ENCODE measurements around the gene BTBD8. TPM values are rescaled to one million over a fixed set of nuclear protein-coding genes. Genes with fewer than 3 reads are reported as not detected.

BTBD8 gene
- total RNA-seq, 2 donors from 2014 or later, result 6.3 to 15.7 TPM

GRCh38 chr1:92218559-92218958 lies 138.4 kb downstream of the BTBD8 start:
- Histone ChIP-seq H3K27me3 (replicated peaks; ENCODE audit: insufficient read depth) (no peaks in the 10 kb centered on the region), H3K9me3 (no peaks in the 10 kb centered on the region), H3K27ac (no peak overlapping the region), H3K4me1 (replicated peaks) (no peaks in the 10 kb centered on the region), H3K36me3 (no peaks in the 10 kb centered on the region), H3K4me3 (no peak overlapping the region)
- no peak for DNase-seq (ENCODE audit: low spot score)
- TF ChIP-seq, protein P1, sequence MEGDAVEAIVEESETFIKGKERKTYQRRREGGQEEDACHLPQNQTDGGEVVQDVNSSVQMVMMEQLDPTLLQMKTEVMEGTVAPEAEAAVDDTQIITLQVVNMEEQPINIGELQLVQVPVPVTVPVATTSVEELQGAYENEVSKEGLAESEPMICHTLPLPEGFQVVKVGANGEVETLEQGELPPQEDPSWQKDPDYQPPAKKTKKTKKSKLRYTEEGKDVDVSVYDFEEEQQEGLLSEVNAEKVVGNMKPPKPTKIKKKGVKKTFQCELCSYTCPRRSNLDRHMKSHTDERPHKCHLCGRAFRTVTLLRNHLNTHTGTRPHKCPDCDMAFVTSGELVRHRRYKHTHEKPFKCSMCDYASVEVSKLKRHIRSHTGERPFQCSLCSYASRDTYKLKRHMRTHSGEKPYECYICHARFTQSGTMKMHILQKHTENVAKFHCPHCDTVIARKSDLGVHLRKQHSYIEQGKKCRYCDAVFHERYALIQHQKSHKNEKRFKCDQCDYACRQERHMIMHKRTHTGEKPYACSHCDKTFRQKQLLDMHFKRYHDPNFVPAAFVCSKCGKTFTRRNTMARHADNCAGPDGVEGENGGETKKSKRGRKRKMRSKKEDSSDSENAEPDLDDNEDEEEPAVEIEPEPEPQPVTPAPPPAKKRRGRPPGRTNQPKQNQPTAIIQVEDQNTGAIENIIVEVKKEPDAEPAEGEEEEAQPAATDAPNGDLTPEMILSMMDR (IDR thresholded peaks at IDR 0.05), result no peak
- TF ChIP-seq POLR2A (IDR thresholded peaks at IDR 0.05) (no peak), POLR2AphosphoS5 (IDR thresholded peaks at IDR 0.05) (no peak)
- 74% methylated on average over 14 of the region's 14 CpGs for WGBS
- intact Hi-C loops (cut with DNase I), result no loop called here

GRCh38 chr1:92219028-92219427 lies 138.9 kb downstream of the BTBD8 start:
- Histone ChIP-seq H3K4me3 (no peak overlapping the region), H3K4me1 (replicated peaks) (no peaks in the 10 kb centered on the region), H3K9me3 (no peaks in the 10 kb centered on the region), H3K27ac (no peak overlapping the region), H3K36me3 (no peaks in the 10 kb centered on the region), H3K27me3 (replicated peaks; ENCODE audit: insufficient read depth) (no peaks in the 10 kb centered on the region)
- intact Hi-C loops (cut with DNase I), result no loop called here
- TF ChIP-seq POLR2AphosphoS5 (IDR thresholded peaks at IDR 0.05) (no peak), POLR2A (IDR thresholded peaks at IDR 0.05) (no peak)
- TF ChIP-seq, protein P1 (IDR thresholded peaks at IDR 0.05), result no peak
- DNase-seq (ENCODE audit: low spot score), result no peak

- no peaks in the 10 kb centered on the region for H3K36me3 ChIP-seq
- H3K27ac ChIP-seq, result no peak overlapping the region
- DNase-seq (ENCODE audit: low spot score), result no peak
- intact Hi-C loops (cut with DNase I), result no loop called here
- TF ChIP-seq, protein P1 (IDR thresholded peaks at IDR 0.05), result no peak
- TF ChIP-seq POLR2A (IDR thresholded peaks at IDR 0.05), result no peak
- no peak overlapping the region for H3K4me3 ChIP-seq
- no peaks in the 10 kb centered on the region for H3K4me1 ChIP-seq (replicated peaks)
- no peaks in the 10 kb centered on the region for H3K9me3 ChIP-seq
- H3K27me3 ChIP-seq (replicated peaks; ENCODE audit: insufficient read depth), result no peaks in the 10 kb centered on the region
- WGBS, result 80% methylated on average over 3 of the region's 3 CpGs
These were observed 148.3 kb downstream of the BTBD8 start for GRCh38 chr1:92228401-92228800.

GRCh38 chr1:92230736-92231135 lies 150.6 kb downstream of the BTBD8 start:
- H3K27me3 ChIP-seq (replicated peaks; ENCODE audit: insufficient read depth), result no peaks in the 10 kb centered on the region
- H3K9me3 ChIP-seq, result no peaks in the 10 kb centered on the region
- 83% methylated on average over 1 of the region's 1 CpG for WGBS
- intact Hi-C loops (cut with DNase I), result no loop called here
- H3K36me3 ChIP-seq, result no peaks in the 10 kb centered on the region
- no peaks in the 10 kb centered on the region for H3K4me1 ChIP-seq (replicated peaks)
- no peak overlapping the region for H3K27ac ChIP-seq
- no peak for TF ChIP-seq POLR2A (IDR thresholded peaks at IDR 0.05)
- TF ChIP-seq, protein P1 (IDR thresholded peaks at IDR 0.05), result no peak
- no peak for TF ChIP-seq POLR2AphosphoS5 (IDR thresholded peaks at IDR 0.05)
- DNase-seq (ENCODE audit: low spot score), result no peak
- H3K4me3 ChIP-seq, result no peak overlapping the region

Other genes with a start within 250 kb of the BTBD8 start
- 10 to 100 TPM; 26.4 to 51.7 TPM for gene TGFBR3, start 194.2 kb upstream of the BTBD8 start, total RNA-seq
- gene BRDT, start 130.9 kb upstream of the BTBD8 start, total RNA-seq, result 10 to 100 TPM in 1 of 2 donors, not detected in 1; 16.2 TPM
- 1 to 10 TPM in 1 of 2 donors, not detected in 1; 1.0 TPM for gene EPHX4, start 50.4 kb upstream of the BTBD8 start, total RNA-seq
- not detected for gene SETSIP, start 4.9 kb upstream of the BTBD8 start, total RNA-seq
- gene C1orf146, start 137.6 kb downstream of the BTBD8 start, total RNA-seq, result not detected
- 1 to 10 TPM; 4.7 to 9.5 TPM for gene GLMN, start 218.6 kb downstream of the BTBD8 start, total RNA-seq
- gene RPAP2, start 218.7 kb downstream of the BTBD8 start, total RNA-seq, result 10 to 100 TPM in 1 of 2 donors, 1 to 10 TPM in 1; 6.5 to 11.0 TPM

Measured in prostate gland (tissue), 2 donors.